SK-N-SH (cell line): ENCODE results near the gene CTXN3. TPM values are rescaled to one million over a fixed set of nuclear protein-coding genes. Genes with fewer than 3 reads are reported as not detected.

Source experiments
- CTCF ChIA-PET: fragments of 300-600, 350-600 bp; formaldehyde crosslinking; extraction: SDS; loops from one replicate; lab custom pipeline; 2021; lab: Yijun Ruan, JAX
- POLR2A ChIA-PET: fragments of 350-600 bp; sonication (Branson Sonifier 250); formaldehyde crosslinking; extraction: SDS; loops from one replicate; lab custom pipeline; 2020; ENCODE audit warnings: antibody characterized with exemption, inconsistent platforms; lab: Yijun Ruan, JAX
- DNase-seq: peaks from one replicate; pipeline ENCODE4 v3.0.0; 2012
- H2AFZ ChIP-seq: fragments of 200-600 bp; sonication (generic); 2 replicates; pipeline ENCODE4 v1.8.1; 2016; ENCODE audit warnings: antibody characterized with exemption, mild to moderate bottlenecking, low read depth
- H3F3A ChIP-seq: fragments of 200-600 bp; sonication (generic); replicated peaks from 2 replicates; pipeline ENCODE3; 2016; ENCODE audit warnings: antibody characterized with exemption, mild to moderate bottlenecking; ENCODE audit not compliant: insufficient read depth
- H3K27ac ChIP-seq, 2 experiments: fragments of 200-500 bp in 1 of 2; fragments of 200-600 bp in 1 of 2; sonication (Bioruptor generic) in 1 of 2; sonication (generic), shearing (Covaris generic) in 1 of 2; 2 replicates each; pipeline versions ENCODE4 v1.5.1 to v1.6.1; 2014 to 2016; ENCODE audit warnings: low read depth in 2 of 2, inconsistent platforms in 1 of 2, low read length in 1 of 2, mild to moderate bottlenecking in 1 of 2, mixed read lengths in 1 of 2
- H3K27me3 ChIP-seq: fragments of 200-600 bp; sonication (generic), shearing (Covaris generic); 2 replicates; pipeline ENCODE4 v1.6.1; 2016; ENCODE audit warnings: mixed run types; ENCODE audit not compliant: insufficient read depth
- H3K36me3 ChIP-seq, 2 experiments: fragments of 200-500 bp in 1 of 2; fragments of 200-600 bp in 1 of 2; sonication (Bioruptor generic) in 1 of 2; sonication (generic) in 1 of 2; replicated peaks in 1 of 2; 2 replicates each; pipeline versions ENCODE3 to v1.5.1; 2014 to 2016; ENCODE audit warnings: low read length in 1 of 2, mild to moderate bottlenecking in 1 of 2; ENCODE audit not compliant: insufficient read depth in 2 of 2, control insufficient read depth in 1 of 2
- H3K4me1 ChIP-seq, 2 experiments: fragments of 200-500 bp in 1 of 2; fragments of 200-600 bp in 1 of 2; sonication (Bioruptor generic) in 1 of 2; sonication (generic), shearing (Covaris generic) in 1 of 2; 2 replicates each; pipeline versions ENCODE4 v1.5.1 to v1.6.1; 2014 to 2016; ENCODE audit warnings: low read depth in 1 of 2, low read length in 1 of 2, mixed run types in 1 of 2; ENCODE audit not compliant: insufficient read depth in 2 of 2, control insufficient read depth in 1 of 2
- H3K4me2 ChIP-seq: fragments of 200-600 bp; sonication (generic), shearing (Covaris generic); 2 replicates; pipeline ENCODE4 v1.6.1; 2017; ENCODE audit warnings: mixed run types
- H3K4me3 ChIP-seq, 2 experiments: fragments of 200-500 bp in 1 of 2; fragments of 200-600 bp in 1 of 2; sonication (Bioruptor generic) in 1 of 2; sonication (generic), shearing (Covaris generic) in 1 of 2; 2 replicates each; pipeline versions ENCODE4 v1.5.1 to v1.8.1; 2014 to 2016; ENCODE audit warnings: low read depth in 2 of 2, inconsistent platforms in 1 of 2, low read length in 1 of 2, mild to moderate bottlenecking in 1 of 2, mixed read lengths in 1 of 2, moderate library complexity in 1 of 2
- H3K79me2 ChIP-seq: fragments of 200-600 bp; sonication (generic); 2 replicates; pipeline ENCODE4 v1.8.1; 2017; ENCODE audit warnings: mild to moderate bottlenecking; ENCODE audit not compliant: insufficient read depth
- H3K9ac ChIP-seq: fragments of 200-600 bp; sonication (generic); 2 replicates; pipeline ENCODE4 v1.6.1; 2017; ENCODE audit warnings: mixed run types
- H3K9me2 ChIP-seq: fragments of 200-600 bp; sonication (generic); 2 replicates; pipeline ENCODE4 v1.6.1; 2017; ENCODE audit warnings: mixed run types
- H3K9me3 ChIP-seq: fragments of 200-600 bp; sonication (generic); 2 replicates; pipeline ENCODE4 v1.6.1; 2017; ENCODE audit warnings: mixed run types, mild to moderate bottlenecking, moderate library complexity
- H4K20me1 ChIP-seq: fragments of 200-600 bp; sonication (generic); 2 replicates; pipeline ENCODE4 v1.6.1; 2017; ENCODE audit warnings: mild to moderate bottlenecking, mixed run types; ENCODE audit not compliant: insufficient read depth
- EP300 ChIP-seq, 2 experiments: IDR thresholded peaks; 2 replicates each; pipeline versions ENCODE4 v1.4.0 to v1.6.1; 2012; ENCODE audit warnings: borderline replicate concordance in 1 of 2, low read depth in 1 of 2, low read length in 1 of 2
- GABPA ChIP-seq: IDR thresholded peaks from 2 replicates; pipeline ENCODE4 v1.4.0; 2012; ENCODE audit warnings: low read depth, mild to moderate bottlenecking
- MEF2A ChIP-seq: IDR thresholded peaks from 2 replicates; pipeline ENCODE4 v1.4.0; 2012; ENCODE audit warnings: low read depth, borderline replicate concordance
- MXI1 ChIP-seq: IDR thresholded peaks from 2 replicates; pipeline ENCODE4 v1.6.1; 2012; ENCODE audit warnings: mild to moderate bottlenecking, low read depth, low read length, improper control_type of control experiment
- NRF1 ChIP-seq: IDR thresholded peaks from 2 replicates; pipeline ENCODE4 v1.6.1; 2012; ENCODE audit warnings: low read depth, mild to moderate bottlenecking, low read length
- POLR2AphosphoS5 ChIP-seq: IDR thresholded peaks from 2 replicates; pipeline ENCODE4 v1.6.1; 2012; ENCODE audit warnings: low read depth, low read length
- RAD21 ChIP-seq: IDR thresholded peaks from 2 replicates; pipeline ENCODE4 v1.6.1; 2012; ENCODE audit warnings: mild to moderate bottlenecking, low read length
- RFX5 ChIP-seq: IDR thresholded peaks from 2 replicates; pipeline ENCODE4 v1.6.1; 2012; ENCODE audit warnings: mild to moderate bottlenecking, improper control_type of control experiment, low read length
- SIN3A ChIP-seq: IDR thresholded peaks from 2 replicates; pipeline ENCODE4 v1.6.1; 2012; ENCODE audit warnings: low read depth, mild to moderate bottlenecking, low read length, moderate library complexity, borderline replicate concordance
- USF2 ChIP-seq: fragments of 150-350 bp; IDR thresholded peaks from 2 replicates; pipeline ENCODE4 v1.6.1; 2017; ENCODE audit warnings: antibody characterized with exemption, low read length, low read depth, borderline replicate concordance
- WGBS: methylation state at CpG from one replicate; pipeline ENCODE4 v1.1.6; 2017; ENCODE audit warnings: low lambda C conversion rate; 5-methylcytosine and 5-hydroxymethylcytosine counted together
- polyA plus RNA-seq, 3 experiments: library from polyadenylated mRNA; depleted of rRNA; stranded (reverse); fragments of >200 nt; gene quantifications; 2 replicates each; pipeline ENCODE4 v1.2.3, GENCODE V29; 2012
- TF ChIP-seq, protein P1 (sequence below): IDR thresholded peaks from 2 replicates; pipeline ENCODE4 v1.4.0; 2012; ENCODE audit warnings: low read depth, borderline replicate concordance
- TF ChIP-seq, protein P2 (sequence below): fragments of 200-600 bp; sonication (generic); IDR thresholded peaks from 2 replicates; pipeline ENCODE4 v1.6.1; 2017; ENCODE audit warnings: antibody characterized with exemption, mild to moderate bottlenecking, moderate library complexity

CTXN3 gene
- polyA plus RNA-seq, 1 of the 3 experiments (the other 2 are of a cell fraction) = not detected

GRCh38 chr5:127700237-127700766 is 51.4 kb downstream of the CTXN3 start:
- no peak overlapping the region for H3K27ac ChIP-seq
- TF ChIP-seq GABPA (no peak), MXI1 (no peak), EP300 (IDR thresholded peaks at IDR 0.05; ENCODE audit: borderline replicate concordance in 1 of 2, low read depth in 1 of 2, low read length in 1 of 2) (no peak), USF2 (no peak), RFX5 (no peak), MEF2A (no peak), NRF1 (no peak), RAD21 (no peak)
- no peaks in the 10 kb centered on the region for H4K20me1 ChIP-seq
- CTCF ChIA-PET = no interaction called here
- H3K9ac ChIP-seq = no peak overlapping the region
- H3K79me2 ChIP-seq = no peaks in the 10 kb centered on the region
- DNase-seq = no peak
- peaks cover 10% of the 10 kb centered on the region for H3F3A ChIP-seq
- no peaks in the 10 kb centered on the region for H3K9me3 ChIP-seq
- H3K4me3 ChIP-seq = no peak overlapping the region
- H2AFZ ChIP-seq = no peak overlapping the region
- no peaks in the 10 kb centered on the region; the same call in 1 of the 2 replicates for H3K27me3 ChIP-seq
- WGBS = 40% methylated on average over 6 of the region's 6 CpGs
- no peaks in the 10 kb centered on the region for H3K36me3 ChIP-seq
- no peaks in the 10 kb centered on the region for H3K4me1 ChIP-seq
- POLR2A ChIA-PET = no interaction called here
- H3K4me2 ChIP-seq = no peak overlapping the region
- no peaks in the 10 kb centered on the region for H3K9me2 ChIP-seq

DNA sequence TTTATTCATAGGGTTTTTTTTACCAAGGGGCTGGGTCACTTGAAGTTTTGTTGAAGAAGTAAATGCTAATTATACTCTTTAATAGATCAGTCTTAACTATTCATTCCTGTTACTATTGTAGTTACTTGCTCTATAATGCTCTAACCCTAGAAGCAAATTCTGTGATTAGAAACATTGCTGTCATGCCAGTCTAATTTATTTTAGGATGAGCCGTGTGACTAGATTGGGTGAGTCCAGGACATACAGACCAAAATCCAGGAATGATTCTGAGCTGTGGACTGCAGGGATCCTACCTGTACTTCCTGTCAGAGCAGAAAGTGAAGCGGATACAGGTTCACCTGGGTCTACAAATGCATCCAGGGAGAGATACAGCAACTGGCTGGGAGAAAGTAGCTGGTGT is 53.6 kb downstream of the CTXN3 start:
- Histone ChIP-seq H3K9ac (no peak overlapping the region), H3F3A (peaks cover 10% of the 10 kb centered on the region), H3K4me2 (no peak overlapping the region), H3K4me1 (no peaks in the 10 kb centered on the region), H3K9me3 (no peaks in the 10 kb centered on the region), H3K9me2 (no peaks in the 10 kb centered on the region), H3K27ac (no peak overlapping the region), H3K27me3 (no peaks in the 10 kb centered on the region; the same call in 1 of the 2 replicates), H3K79me2 (no peaks in the 10 kb centered on the region), H3K4me3 (no peak overlapping the region), H4K20me1 (no peaks in the 10 kb centered on the region), H3K36me3 (no peaks in the 10 kb centered on the region), H2AFZ (no peak overlapping the region)
- POLR2A ChIA-PET = no interaction called here
- TF ChIP-seq EP300 (IDR thresholded peaks at IDR 0.05; ENCODE audit: borderline replicate concordance in 1 of 2, low read depth in 1 of 2, low read length in 1 of 2) (no peak), RFX5 (no peak), SIN3A (no peak), POLR2AphosphoS5 (no peak)
- TF ChIP-seq, protein P1, sequence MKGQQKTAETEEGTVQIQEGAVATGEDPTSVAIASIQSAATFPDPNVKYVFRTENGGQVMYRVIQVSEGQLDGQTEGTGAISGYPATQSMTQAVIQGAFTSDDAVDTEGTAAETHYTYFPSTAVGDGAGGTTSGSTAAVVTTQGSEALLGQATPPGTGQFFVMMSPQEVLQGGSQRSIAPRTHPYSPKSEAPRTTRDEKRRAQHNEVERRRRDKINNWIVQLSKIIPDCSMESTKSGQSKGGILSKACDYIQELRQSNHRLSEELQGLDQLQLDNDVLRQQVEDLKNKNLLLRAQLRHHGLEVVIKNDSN = no peak
- TF ChIP-seq, protein P2, sequence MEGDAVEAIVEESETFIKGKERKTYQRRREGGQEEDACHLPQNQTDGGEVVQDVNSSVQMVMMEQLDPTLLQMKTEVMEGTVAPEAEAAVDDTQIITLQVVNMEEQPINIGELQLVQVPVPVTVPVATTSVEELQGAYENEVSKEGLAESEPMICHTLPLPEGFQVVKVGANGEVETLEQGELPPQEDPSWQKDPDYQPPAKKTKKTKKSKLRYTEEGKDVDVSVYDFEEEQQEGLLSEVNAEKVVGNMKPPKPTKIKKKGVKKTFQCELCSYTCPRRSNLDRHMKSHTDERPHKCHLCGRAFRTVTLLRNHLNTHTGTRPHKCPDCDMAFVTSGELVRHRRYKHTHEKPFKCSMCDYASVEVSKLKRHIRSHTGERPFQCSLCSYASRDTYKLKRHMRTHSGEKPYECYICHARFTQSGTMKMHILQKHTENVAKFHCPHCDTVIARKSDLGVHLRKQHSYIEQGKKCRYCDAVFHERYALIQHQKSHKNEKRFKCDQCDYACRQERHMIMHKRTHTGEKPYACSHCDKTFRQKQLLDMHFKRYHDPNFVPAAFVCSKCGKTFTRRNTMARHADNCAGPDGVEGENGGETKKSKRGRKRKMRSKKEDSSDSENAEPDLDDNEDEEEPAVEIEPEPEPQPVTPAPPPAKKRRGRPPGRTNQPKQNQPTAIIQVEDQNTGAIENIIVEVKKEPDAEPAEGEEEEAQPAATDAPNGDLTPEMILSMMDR = no peak
- no peak for DNase-seq
- CTCF ChIA-PET = no interaction called here
- 38% methylated on average over 1 of the region's 2 CpGs for WGBS
